Breast epithelium (tissue), 3 donors: ENCODE results near the gene KCNIP4.

Experiments
- POLR2A ChIP-seq: fragments of 450-650 bp; IDR thresholded peaks from one replicate; pipeline ENCODE4 v1.6.1; 2016; ENCODE audit warnings: antibody characterized with exemption, mild to moderate bottlenecking, moderate library complexity
- POLR2AphosphoS5 ChIP-seq, 3 donors: sonication (generic); formaldehyde crosslinking; IDR thresholded peaks; one replicate each; pipeline ENCODE4 v1.6.1; 2017; ENCODE audit warnings: antibody characterized with exemption in 3 of 3
- TF ChIP-seq, protein P1 (sequence below), 3 donors: fragments of 450-650 bp; IDR thresholded peaks; one replicate each; pipeline ENCODE4 v1.5.1; 2016 to 2017; ENCODE audit warnings: antibody characterized with exemption in 3 of 3, mild to moderate bottlenecking in 3 of 3, moderate library complexity in 3 of 3

GRCh38 chr4:20997886-20998285 lies 950.7 kb downstream of the KCNIP4 start:
- TF ChIP-seq, protein P1, sequence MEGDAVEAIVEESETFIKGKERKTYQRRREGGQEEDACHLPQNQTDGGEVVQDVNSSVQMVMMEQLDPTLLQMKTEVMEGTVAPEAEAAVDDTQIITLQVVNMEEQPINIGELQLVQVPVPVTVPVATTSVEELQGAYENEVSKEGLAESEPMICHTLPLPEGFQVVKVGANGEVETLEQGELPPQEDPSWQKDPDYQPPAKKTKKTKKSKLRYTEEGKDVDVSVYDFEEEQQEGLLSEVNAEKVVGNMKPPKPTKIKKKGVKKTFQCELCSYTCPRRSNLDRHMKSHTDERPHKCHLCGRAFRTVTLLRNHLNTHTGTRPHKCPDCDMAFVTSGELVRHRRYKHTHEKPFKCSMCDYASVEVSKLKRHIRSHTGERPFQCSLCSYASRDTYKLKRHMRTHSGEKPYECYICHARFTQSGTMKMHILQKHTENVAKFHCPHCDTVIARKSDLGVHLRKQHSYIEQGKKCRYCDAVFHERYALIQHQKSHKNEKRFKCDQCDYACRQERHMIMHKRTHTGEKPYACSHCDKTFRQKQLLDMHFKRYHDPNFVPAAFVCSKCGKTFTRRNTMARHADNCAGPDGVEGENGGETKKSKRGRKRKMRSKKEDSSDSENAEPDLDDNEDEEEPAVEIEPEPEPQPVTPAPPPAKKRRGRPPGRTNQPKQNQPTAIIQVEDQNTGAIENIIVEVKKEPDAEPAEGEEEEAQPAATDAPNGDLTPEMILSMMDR (IDR thresholded peaks at IDR 0.05), result no peak
- TF ChIP-seq POLR2AphosphoS5 (IDR thresholded peaks at IDR 0.05), result no peak
- TF ChIP-seq POLR2A, result no peak
